Endothelial cell of umbilical vein (primary cell): ENCODE data around the gene MBOAT1. TPM values are rescaled to one million over a fixed set of nuclear protein-coding genes. Genes with fewer than 3 reads are reported as not detected.

Source experiments
- BruUV-seq: library from RNA; stranded (reverse); fragments of 400-500 nt; replicated peaks from 2 replicates; lab custom pipeline; 2021; lab: Mats Ljungman, UMichigan
- CTCF ChIA-PET: fragments of 300-600, 350-600 bp; sonication (Branson Sonifier 250); formaldehyde crosslinking; loops from one replicate; lab custom pipeline; 2021; ENCODE audit warnings: antibody characterized with exemption, inconsistent platforms; lab: Charles Lee
- POLR2A ChIA-PET: fragments of 300-600, 350-600 bp; sonication (Branson Sonifier 250); formaldehyde crosslinking; loops from one replicate; lab custom pipeline; 2021; ENCODE audit warnings: antibody characterized with exemption, inconsistent platforms; lab: Charles Lee
- DNase-seq: peaks from one replicate; pipeline ENCODE4 v3.0.0-alpha.2; 2011; ENCODE audit warnings: low read depth, low spot score
- FAIRE-seq: peaks from 2 replicates; lab custom pipeline; 2011; peaks lifted over from hg19 to GRCh38; lab: Jason Lieb, UNC
- H2AFZ ChIP-seq: 2 replicates; pipeline ENCODE4 v1.6.0; 2012; ENCODE audit warnings: low read depth, low read length, control low read depth, inconsistent platforms
- H3K27ac ChIP-seq: 2 replicates; pipeline ENCODE4 v1.5.1; 2011; ENCODE audit warnings: low read depth, mild to moderate bottlenecking, control low read depth, low read length, moderate library complexity; ENCODE audit not compliant: insufficient read depth
- H3K27me3 ChIP-seq, 2 experiments: 2 replicates each; pipeline versions ENCODE4 v1.6.0 to v1.6.1; 2011; ENCODE audit warnings: low read length in 2 of 2, mixed read lengths in 1 of 2; ENCODE audit not compliant: control insufficient read depth in 2 of 2, insufficient read depth in 2 of 2
- H3K36me3 ChIP-seq, 2 experiments: 2 replicates in 1 of 2; 3 replicates in 1 of 2; pipeline ENCODE4 v1.5.1; 2011; ENCODE audit warnings: low read length in 2 of 2, mild to moderate bottlenecking in 1 of 2, moderate library complexity in 1 of 2; ENCODE audit not compliant: control insufficient read depth in 2 of 2, insufficient read depth in 2 of 2; ENCODE audit errors: extremely low read depth in 1 of 2
- H3K4me1 ChIP-seq: 3 replicates; pipeline ENCODE4 v1.5.1; 2011; ENCODE audit warnings: mild to moderate bottlenecking, low read length; ENCODE audit not compliant: control insufficient read depth, insufficient read depth; ENCODE audit errors: extremely low read depth
- H3K4me2 ChIP-seq: 2 replicates; pipeline ENCODE4 v1.6.1; 2011; ENCODE audit warnings: low read length, control low read depth, mixed read lengths; ENCODE audit not compliant: insufficient read depth
- H3K4me3 ChIP-seq, 3 experiments: fragments of 200-600 bp in 1 of 3; sonication (generic), shearing (Covaris generic) in 1 of 3; replicated peaks in 1 of 3; 2 replicates each; pipeline ENCODE4 v1.5.1; 2011 to 2016; ENCODE audit warnings: control low read depth in 3 of 3, low read length in 3 of 3, mild to moderate bottlenecking in 2 of 3, inconsistent platforms in 1 of 3, low read depth in 1 of 3, moderate library complexity in 1 of 3; ENCODE audit not compliant: insufficient read depth in 1 of 3
- H3K79me2 ChIP-seq: 2 replicates; pipeline ENCODE4 v1.6.0; 2012; ENCODE audit warnings: low read length, inconsistent platforms; ENCODE audit not compliant: control insufficient read depth, insufficient read depth
- H3K9ac ChIP-seq: replicated peaks from 2 replicates; pipeline ENCODE3; 2011; ENCODE audit warnings: low read length, control low read depth; ENCODE audit not compliant: insufficient read depth; ENCODE audit errors: extremely low read depth
- H3K9me1 ChIP-seq: replicated peaks from 3 replicates; pipeline ENCODE4 v1.6.0; 2011; ENCODE audit warnings: mild to moderate bottlenecking, low read length; ENCODE audit not compliant: control insufficient read depth, insufficient read depth; ENCODE audit errors: extremely low read depth
- H3K9me3 ChIP-seq: replicated peaks from 2 replicates; pipeline ENCODE4 v1.5.1; 2012; ENCODE audit warnings: low read length, inconsistent platforms; ENCODE audit not compliant: control insufficient read depth, insufficient read depth
- H4K20me1 ChIP-seq: replicated peaks from 2 replicates; pipeline ENCODE3; 2011; ENCODE audit warnings: mild to moderate bottlenecking, low read length; ENCODE audit not compliant: control insufficient read depth, insufficient read depth; ENCODE audit errors: extremely low read depth
- EZH2 ChIP-seq: IDR thresholded peaks from 2 replicates; pipeline ENCODE4 v1.6.1; 2012; ENCODE audit warnings: borderline replicate concordance, low read depth, mild to moderate bottlenecking, moderate library complexity, low read length, inconsistent platforms; ENCODE audit not compliant: severe bottlenecking
- GATA2 ChIP-seq: IDR thresholded peaks from 2 replicates; pipeline ENCODE4 v1.7.0; 2011; ENCODE audit warnings: low read depth, mild to moderate bottlenecking, moderate library complexity, mixed read lengths, low read length; ENCODE audit not compliant: insufficient read length, insufficient read depth
- MAX ChIP-seq: IDR thresholded peaks from 2 replicates; pipeline ENCODE4 v1.6.1; 2011; ENCODE audit not compliant: insufficient read depth, insufficient read length
- POLR2A ChIP-seq: IDR thresholded peaks from 2 replicates; pipeline ENCODE4 v1.6.1; 2012; ENCODE audit warnings: low read depth, mild to moderate bottlenecking, control low read depth, low read length
- dilution Hi-C: fragments of 300-500 bp; cut with MboI; formaldehyde crosslinking; loops from one replicate; pipeline ENCODE4 v1.15.0; 2019; ENCODE audit warnings: low sequenced_read_pairs; ENCODE audit not compliant: extremely low pct_ligation_motif_present
- intact Hi-C: fragments of 100-400 bp; cut with micrococcal nuclease; formaldehyde crosslinking; loops from one replicate; pipeline ENCODE4 v1.10.0; 2022
- polyA plus RNA-seq, 4 experiments: library from polyadenylated mRNA; depleted of rRNA in 3 of 4; stranded (reverse) in 3 of 4; unstranded in 1 of 4; fragments of >200 nt; gene quantifications; 2 replicates each; pipeline versions ENCODE4 v1.2.1 to v1.2.3, GENCODE V29; 2011 to 2012; ENCODE audit warnings: missing spikeins in 1 of 4
- total RNA-seq: library from RNA; stranded (reverse); gene quantifications from 2 replicates; pipeline ENCODE4 v1.2.3, GENCODE V29; 2021

Gene MBOAT1
- total and polyA plus RNA-seq, 2 donors (not counting 3 experiments of a cell fraction or from before 2014, with no cell fraction given) = 2.1 to 5.4 TPM

GRCh38 chr6:20058912-20059311 is 153.4 kb downstream of the MBOAT1 start:
- no peaks in the 10 kb centered on the region for H4K20me1 ChIP-seq
- no peaks in the 10 kb centered on the region for H3K9me3 ChIP-seq
- no peaks in the 10 kb centered on the region for H3K36me3 ChIP-seq
- no peaks in the 10 kb centered on the region for H3K4me1 ChIP-seq
- BruUV-seq = no TSS peak
- dilution Hi-C loops (no loop called here), intact Hi-C loops (loop anchor here (5.0 kb wide), 1 partner anchor 1532 kb away; no protein-coding TSS in a partner anchor)
- H3K4me3 ChIP-seq = no peak overlapping the region
- H2AFZ ChIP-seq = no peak overlapping the region
- no peak overlapping the region for H3K27ac ChIP-seq
- DNase-seq (no peak), FAIRE-seq (no peak)
- no peak overlapping the region for H3K9ac ChIP-seq
- POLR2A ChIA-PET = no interaction called here
- H3K79me2 ChIP-seq = no peaks in the 10 kb centered on the region
- TF ChIP-seq MAX = no peak
- no peak for TF ChIP-seq EZH2
- H3K27me3 ChIP-seq = no peaks in the 10 kb centered on the region
- no peaks in the 10 kb centered on the region for H3K9me1 ChIP-seq
- no peak overlapping the region for H3K4me2 ChIP-seq
- CTCF ChIA-PET = interaction anchor here (1.0 kb wide), 1 partner anchor 1463 kb away, joined by 4 read pairs; no protein-coding TSS in a partner anchor

DNA sequence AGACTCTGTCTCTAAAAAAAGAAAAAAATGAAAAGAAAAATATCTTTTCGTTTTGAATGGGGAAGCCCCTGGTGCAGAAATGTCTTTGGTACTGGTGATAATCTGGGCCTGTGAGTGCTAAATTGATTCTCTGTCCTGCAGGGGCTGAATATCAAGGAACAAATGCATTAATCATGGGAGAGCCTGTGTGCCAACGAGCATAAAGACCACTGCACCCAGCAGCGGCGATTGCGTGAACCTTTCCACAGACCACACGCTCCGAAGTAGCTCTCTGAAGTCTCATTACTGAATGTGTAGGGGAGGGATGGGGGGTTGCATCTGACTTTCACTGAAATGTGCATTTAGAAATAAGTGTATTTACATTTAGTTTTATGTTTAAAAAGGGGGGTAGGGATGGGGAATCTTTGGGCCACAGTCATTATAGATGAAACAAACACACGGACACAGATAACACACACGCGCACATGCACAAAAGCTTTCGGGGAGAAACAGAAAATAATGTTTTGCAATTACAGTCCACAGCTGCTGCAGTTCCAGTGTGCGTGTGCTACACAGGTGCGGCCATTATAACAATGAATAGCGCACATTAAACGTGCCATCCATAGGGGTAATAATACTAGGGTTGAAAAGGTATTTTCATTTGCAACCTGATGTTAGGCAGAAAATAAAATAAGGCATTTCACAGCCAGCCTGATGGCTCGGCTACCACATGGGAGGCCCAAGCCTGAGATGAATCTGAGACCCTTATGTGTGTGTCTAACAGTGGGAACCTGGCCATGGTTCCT is 154.0 kb downstream of the MBOAT1 start:
- Histone ChIP-seq H3K9me3 (no peaks in the 10 kb centered on the region), H3K4me3 (no peak overlapping the region), H3K9ac (no peak overlapping the region), H2AFZ (no peak overlapping the region), H4K20me1 (no peaks in the 10 kb centered on the region), H3K9me1 (no peaks in the 10 kb centered on the region), H3K27ac (no peak overlapping the region), H3K4me1 (no peaks in the 10 kb centered on the region), H3K36me3 (no peaks in the 10 kb centered on the region), H3K27me3 (no peaks in the 10 kb centered on the region), H3K4me2 (no peak overlapping the region), H3K79me2 (no peaks in the 10 kb centered on the region)
- ChIA-PET POLR2A (no interaction called here), CTCF (no interaction called here)
- TF ChIP-seq EZH2 (no peak), POLR2A (no peak), MAX (no peak), GATA2 (no peak)
- FAIRE-seq = no peak
- BruUV-seq = no TSS peak
- dilution Hi-C loops (no loop called here), intact Hi-C loops (loop anchor here (5.0 kb wide), 1 partner anchor 1531 kb away; no protein-coding TSS in a partner anchor)
- DNase-seq = no peak
